Breast epithelium (tissue), 3 donors: Measurements from ENCODE around the gene SIL1.

Experiments used
- CTCF ChIP-seq, 3 donors: fragments of 450-650 bp; IDR thresholded peaks; one replicate each; pipeline ENCODE4 v1.5.1; 2016 to 2017; ENCODE audit warnings: antibody characterized with exemption in 3 of 3, mild to moderate bottlenecking in 3 of 3, moderate library complexity in 3 of 3
- POLR2A ChIP-seq: fragments of 450-650 bp; IDR thresholded peaks from one replicate; pipeline ENCODE4 v1.6.1; 2016; ENCODE audit warnings: antibody characterized with exemption, mild to moderate bottlenecking, moderate library complexity

- TF ChIP-seq CTCF (IDR thresholded peaks at IDR 0.05) (no peak), POLR2A (no peak)
Measured at GRCh38 chr5:138932171-138932810, 265.9 kb downstream of the SIL1 start.
